SH-SY5Y (cell line): ENCODE measurements around the gene AAR2.

ENCODE experiments used
- GATA2 ChIP-seq: IDR thresholded peaks from 2 replicates; pipeline ENCODE4 v1.6.1; 2011; ENCODE audit warnings: mild to moderate bottlenecking, low read depth, low read length
- GATA3 ChIP-seq: IDR thresholded peaks from 2 replicates; pipeline ENCODE4 v1.6.1; 2011; ENCODE audit warnings: low read depth, mild to moderate bottlenecking, low read length, moderate library complexity

- TF ChIP-seq GATA2: no peak
- no peak for TF ChIP-seq GATA3
These were observed 22.9 kb upstream of the AAR2 start for GRCh38 chr20:36213362-36213761.
